ENCODE results near the gene TIMM8B. TPM values are rescaled to one million over a fixed set of nuclear protein-coding genes. Genes with fewer than 3 reads are reported as not detected.

The TIMM8B gene
- total RNA-seq, 1 experiment from 2014 or later: 62.1 TPM

GRCh38 chr11:112100462-112100861 lies 13.9 kb upstream of the TIMM8B start:
- H3K9ac ChIP-seq (ENCODE audit: low read length): no peak overlapping the region
- peaks cover 0 to 4% of the 10 kb centered on the region in 2 experiments; a peak in 3 of 4 replicates for H3K36me3 ChIP-seq (ENCODE audit: control insufficient read depth in 1 of 2, insufficient read depth in 2 of 2, low read length in 2 of 2)
- H3K9me3 ChIP-seq (ENCODE audit: control insufficient read depth in 1 of 2, insufficient read depth in 1 of 2, low read depth in 1 of 2, low read length in 2 of 2): no peaks in the 10 kb centered on the region
- peaks cover 0 to 21% of the 10 kb centered on the region in 2 experiments; a peak in 2 of 4 replicates for H3K4me1 ChIP-seq (ENCODE audit: control insufficient read depth in 1 of 2, insufficient read depth in 2 of 2, low read length in 2 of 2)
- no TSS peak for BruUV-seq (replicated peaks)
- no peak for TF ChIP-seq EZH2phosphoT487 (IDR thresholded peaks at IDR 0.05; ENCODE audit: borderline replicate concordance)
- TF ChIP-seq EZH2 (IDR thresholded peaks at IDR 0.05): no peak
- TF ChIP-seq REST (IDR thresholded peaks at IDR 0.05; ENCODE audit: low read depth): no peak
- TF ChIP-seq POLR2AphosphoS5 (IDR thresholded peaks at IDR 0.05; ENCODE audit: low read depth, low read length): no peak
- TF ChIP-seq ATF3 (IDR thresholded peaks at IDR 0.05): no peak
- TF ChIP-seq ZFX (IDR thresholded peaks at IDR 0.05): no peak
- H3K27me3 ChIP-seq (ENCODE audit: insufficient read depth, low read length): no peaks in the 10 kb centered on the region
- H3K4me3 ChIP-seq (replicated peaks in 1 of 2; ENCODE audit: low read depth in 1 of 2, low read length in 2 of 2): no peak overlapping the region
- intact Hi-C loops (cut with micrococcal nuclease): no loop called here
- ATAC-seq: no peak
- CTCF ChIA-PET: interaction anchor here (0.6 kb wide), 1 partner anchor 19 kb away, joined by 3 read pairs; no protein-coding TSS in a partner anchor
- RAD21 ChIA-PET (ENCODE audit: low non-redundant PET in 1 of 2, low total read pairs in 2 of 2, uncharacterized antibody in 2 of 2, unreplicated experiment in 2 of 2): no interaction called here
- H3K4me2 ChIP-seq (ENCODE audit: low read length): no peak overlapping the region
- H3K79me2 ChIP-seq (ENCODE audit: insufficient read depth, low read length): no peaks in the 10 kb centered on the region
- DNase-seq (ENCODE audit: low read depth, low spot score): no peak
- no peak overlapping the region for H3K27ac ChIP-seq (ENCODE audit: low read depth, low read length)
- H4K20me1 ChIP-seq (ENCODE audit: insufficient read depth): no peaks in the 10 kb centered on the region; the same call in 1 of the 2 replicates
- no peaks in the 10 kb centered on the region for H3K9me2 ChIP-seq (ENCODE audit: insufficient read depth)
- POLR2A ChIA-PET: interaction anchor here (1.0 kb wide), 1 partner anchor 13 kb away, joined by 4 read pairs; no protein-coding TSS in a partner anchor
- H2AFZ ChIP-seq (ENCODE audit: low read depth, low read length, poor library complexity, severe bottlenecking): no peak overlapping the region

Measured in HCT116 (cell line).